GM12874 (cell line): ENCODE measurements around the gene C16orf92.

Experiments
- TF ChIP-seq, protein P1 (sequence below): IDR thresholded peaks from 2 replicates; pipeline ENCODE4 v1.5.1; 2011; ENCODE audit warnings: low read depth, mild to moderate bottlenecking, control low read depth, low read length, moderate library complexity; ENCODE audit not compliant: insufficient read depth

The C16orf92 gene

GRCh38 chr16:29995324-29995910, 27.6 kb upstream of the C16orf92 start, which contains the start of gene HIRIP3:
HIRIP3 (minus strand) TSS chr16:29995617; CDS start chr16:29995605, 12 bp downstream.
- TF ChIP-seq, protein P1, sequence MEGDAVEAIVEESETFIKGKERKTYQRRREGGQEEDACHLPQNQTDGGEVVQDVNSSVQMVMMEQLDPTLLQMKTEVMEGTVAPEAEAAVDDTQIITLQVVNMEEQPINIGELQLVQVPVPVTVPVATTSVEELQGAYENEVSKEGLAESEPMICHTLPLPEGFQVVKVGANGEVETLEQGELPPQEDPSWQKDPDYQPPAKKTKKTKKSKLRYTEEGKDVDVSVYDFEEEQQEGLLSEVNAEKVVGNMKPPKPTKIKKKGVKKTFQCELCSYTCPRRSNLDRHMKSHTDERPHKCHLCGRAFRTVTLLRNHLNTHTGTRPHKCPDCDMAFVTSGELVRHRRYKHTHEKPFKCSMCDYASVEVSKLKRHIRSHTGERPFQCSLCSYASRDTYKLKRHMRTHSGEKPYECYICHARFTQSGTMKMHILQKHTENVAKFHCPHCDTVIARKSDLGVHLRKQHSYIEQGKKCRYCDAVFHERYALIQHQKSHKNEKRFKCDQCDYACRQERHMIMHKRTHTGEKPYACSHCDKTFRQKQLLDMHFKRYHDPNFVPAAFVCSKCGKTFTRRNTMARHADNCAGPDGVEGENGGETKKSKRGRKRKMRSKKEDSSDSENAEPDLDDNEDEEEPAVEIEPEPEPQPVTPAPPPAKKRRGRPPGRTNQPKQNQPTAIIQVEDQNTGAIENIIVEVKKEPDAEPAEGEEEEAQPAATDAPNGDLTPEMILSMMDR: no peak

DNA sequence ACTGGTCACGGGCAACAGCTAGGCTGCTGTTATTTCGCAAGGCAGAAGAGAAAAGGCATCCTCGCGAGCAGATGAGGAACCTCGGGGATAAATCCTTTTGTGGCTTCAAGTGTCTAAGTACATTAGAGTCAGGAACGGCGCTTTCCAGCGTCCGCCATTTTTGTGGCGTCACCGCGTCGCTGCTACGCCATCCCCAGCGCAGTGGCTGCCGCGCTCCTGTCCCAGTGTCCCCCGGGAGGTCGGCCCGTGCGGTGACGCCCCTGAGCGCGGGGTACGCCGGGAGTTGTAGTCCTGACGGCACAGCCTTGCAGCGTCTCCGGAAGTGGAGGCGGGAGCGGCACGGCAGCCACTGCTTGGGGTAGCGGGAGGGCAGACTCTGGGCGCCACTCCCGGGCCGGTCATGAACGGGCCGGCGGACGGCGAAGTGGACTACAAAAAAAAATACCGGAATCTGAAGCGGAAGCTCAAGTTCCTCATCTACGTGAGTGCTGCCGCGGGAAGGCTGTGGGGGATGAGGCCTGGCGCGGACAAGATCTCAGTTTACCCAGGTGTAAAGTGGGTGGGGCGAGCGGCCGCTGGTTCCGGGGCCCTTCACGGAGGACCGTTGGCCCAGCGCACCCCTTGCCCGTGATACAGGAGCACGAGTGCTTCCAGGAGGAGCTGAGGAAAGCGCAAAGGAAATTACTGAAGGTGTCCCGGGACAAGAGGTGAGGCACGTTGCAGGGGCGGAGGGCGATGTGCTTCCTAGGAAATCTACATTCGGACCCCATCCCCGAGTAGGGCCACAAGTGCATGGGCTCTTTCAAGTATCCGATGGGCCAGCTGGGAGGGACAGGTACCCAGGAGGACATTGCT, 26.9 kb upstream of the C16orf92 start, which contains the start of gene INO80E:
Gene INO80E (plus strand): TSS at position 331 of the 855 bp plus-strand sequence. CDS start 70 bp downstream, at position 401.
- TF ChIP-seq, protein P1: no peak

DNA sequence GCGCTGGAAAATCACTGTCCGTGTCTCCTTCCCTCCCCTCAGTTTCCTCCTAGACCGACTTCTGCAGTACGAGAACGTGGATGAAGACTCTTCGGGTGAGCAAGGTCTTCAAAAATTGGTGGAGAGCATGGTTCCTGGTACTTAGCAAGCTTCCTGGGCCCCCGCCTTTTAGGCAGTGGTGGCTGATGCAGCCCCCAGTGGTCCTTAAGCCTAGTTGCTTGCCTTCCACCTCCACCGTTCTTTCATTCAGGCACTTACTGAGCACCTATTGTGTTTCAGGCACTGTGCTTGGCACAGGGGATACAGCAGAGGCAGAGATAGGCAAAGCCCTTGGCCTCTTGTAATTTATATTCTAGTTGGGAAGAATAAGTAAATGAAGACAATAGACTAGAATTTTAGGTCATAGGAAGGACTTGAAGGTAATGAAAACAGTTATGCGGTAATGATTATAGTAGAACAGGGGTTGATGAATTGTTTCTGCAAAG, 26.2 kb upstream of the C16orf92 start:
- TF ChIP-seq, protein P1: no peak

DNA sequence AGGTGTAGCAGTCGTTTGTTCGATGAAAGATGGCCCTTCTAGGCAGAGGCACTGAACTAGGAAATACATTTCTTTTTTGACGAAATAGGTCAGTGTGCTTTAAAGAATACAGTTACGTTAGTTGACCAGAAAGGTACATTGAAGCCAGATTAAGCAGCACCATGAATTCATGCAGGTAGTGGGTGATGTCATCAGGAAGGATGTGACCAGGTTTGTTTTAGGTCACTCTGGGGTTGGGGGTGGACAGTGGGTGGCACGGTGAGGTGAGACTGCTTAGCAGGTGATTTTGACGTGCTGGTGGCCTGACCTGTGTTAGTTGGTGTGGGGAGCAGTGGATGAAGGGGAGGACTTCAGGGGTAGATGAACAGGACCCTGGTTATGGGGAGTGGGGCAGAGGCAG, 23.4 kb upstream of the C16orf92 start:
- TF ChIP-seq, protein P1: no peak

- TF ChIP-seq, protein P1: no peak
Observed at GRCh38 chr16:30000735-30001631, 22.0 kb upstream of the C16orf92 start.

GRCh38 chr16:30002614-30003346, 20.2 kb upstream of the C16orf92 start:
- TF ChIP-seq, protein P1: no peak
